HUES64 (cell line): ENCODE data around the gene SCGB1D1.

Experiments
- H3K27ac ChIP-seq: 2 replicates; pipeline ENCODE4 v1.7.0; 2013; ENCODE audit warnings: low read depth, low read length, inconsistent platforms
- H3K27me3 ChIP-seq: 2 replicates; pipeline ENCODE4 v1.6.1; 2013; ENCODE audit warnings: mild to moderate bottlenecking, low read length; ENCODE audit not compliant: insufficient read depth
- H3K36me3 ChIP-seq: 2 replicates; pipeline ENCODE4 v1.6.1; 2013; ENCODE audit warnings: mild to moderate bottlenecking, low read length; ENCODE audit not compliant: insufficient read depth
- H3K4me1 ChIP-seq: 2 replicates; pipeline ENCODE4 v1.6.1; 2013; ENCODE audit warnings: mild to moderate bottlenecking, low read length, moderate library complexity; ENCODE audit not compliant: insufficient read depth
- H3K4me3 ChIP-seq: 2 replicates; pipeline ENCODE4 v1.5.1; 2013; ENCODE audit warnings: mild to moderate bottlenecking, low read length, moderate library complexity
- H3K9ac ChIP-seq: 2 replicates; pipeline ENCODE4 v1.6.1; 2013; ENCODE audit warnings: mild to moderate bottlenecking, low read depth, low read length
- H3K9me3 ChIP-seq: 2 replicates; pipeline ENCODE4 v1.6.1; 2013; ENCODE audit warnings: low read depth, low read length; ENCODE audit not compliant: insufficient read depth
- WGBS: fragments of 150-250, 120-280 bp; methylation state at CpG from one replicate; pipeline ENCODE4 v1.1.7; 2013; ENCODE audit warnings: missing lambda C conversion rate; 5-methylcytosine and 5-hydroxymethylcytosine counted together

SCGB1D1 gene

DNA sequence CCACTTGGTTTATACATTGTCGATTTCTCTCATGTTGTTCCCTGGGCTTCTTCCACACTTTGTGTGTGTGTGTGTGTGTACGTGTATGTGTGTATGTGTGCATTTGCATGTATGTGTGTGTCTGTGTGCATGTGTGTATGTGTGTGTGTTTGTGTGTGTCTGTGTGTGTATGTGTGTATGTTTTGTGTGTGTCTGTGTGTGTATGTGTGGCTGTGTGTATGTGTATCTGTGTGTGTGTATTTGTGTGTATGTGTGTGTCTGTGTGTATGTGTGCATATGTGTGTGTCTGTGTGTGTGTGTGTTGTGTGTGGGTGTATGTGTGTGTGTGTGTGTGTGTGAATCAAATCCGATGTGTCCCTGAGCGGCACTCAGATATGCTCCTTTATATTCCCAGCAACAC lies 47.5 kb downstream of the SCGB1D1 start:
- H3K27ac ChIP-seq = no peak overlapping the region
- H3K4me1 ChIP-seq = no peaks in the 10 kb centered on the region
- WGBS = 58% methylated on average over 3 of the region's 4 CpGs
- H3K4me3 ChIP-seq = no peak overlapping the region
- H3K9ac ChIP-seq = no peak overlapping the region
- no peaks in the 10 kb centered on the region for H3K36me3 ChIP-seq
- no peaks in the 10 kb centered on the region for H3K9me3 ChIP-seq
- no peaks in the 10 kb centered on the region; the same call in 1 of the 2 replicates for H3K27me3 ChIP-seq

DNA sequence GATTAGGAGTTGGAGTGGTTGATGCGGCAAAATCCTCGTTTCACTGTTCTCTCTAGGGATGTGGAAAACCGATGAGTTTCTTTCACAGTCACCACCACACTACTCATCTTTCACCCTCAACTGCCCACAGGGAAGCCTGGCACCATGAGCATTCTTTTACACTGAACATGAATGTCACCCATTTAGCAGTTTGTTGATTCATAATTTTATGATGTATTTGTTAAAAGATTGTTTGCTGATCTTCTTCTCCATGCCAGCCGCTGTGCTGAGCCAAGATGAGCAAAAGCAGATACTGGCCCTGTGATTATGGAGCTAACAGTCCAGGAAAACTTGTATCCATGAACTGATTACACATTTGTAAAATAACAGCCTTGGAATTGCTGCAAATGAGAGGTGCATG lies 48.1 kb downstream of the SCGB1D1 start:
- no peaks in the 10 kb centered on the region for H3K9me3 ChIP-seq
- no peaks in the 10 kb centered on the region for H3K4me1 ChIP-seq
- no peak overlapping the region for H3K9ac ChIP-seq
- H3K27ac ChIP-seq = no peak overlapping the region
- H3K27me3 ChIP-seq = no peaks in the 10 kb centered on the region; the same call in 1 of the 2 replicates
- H3K36me3 ChIP-seq = no peaks in the 10 kb centered on the region
- 92% methylated on average over 4 of the region's 4 CpGs for WGBS
- H3K4me3 ChIP-seq = no peak overlapping the region

DNA sequence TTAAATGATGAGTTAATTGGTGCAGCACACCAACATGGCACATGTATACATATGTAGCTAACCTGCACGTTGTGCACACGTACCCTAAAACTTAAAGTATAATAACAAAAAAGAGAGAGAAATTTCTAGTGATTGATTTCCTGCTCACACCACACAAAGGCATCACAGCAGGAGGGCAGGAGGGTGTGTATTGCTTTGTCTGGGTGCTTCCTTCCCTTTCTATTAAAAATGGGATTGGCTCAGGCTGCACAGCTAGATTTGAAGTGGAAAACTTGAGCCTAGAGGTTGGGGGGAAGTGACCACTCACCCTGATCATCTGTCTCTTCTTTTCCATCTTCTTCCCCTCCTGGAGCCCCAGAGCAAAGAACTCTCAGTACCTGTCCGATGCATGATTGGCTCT lies 51.1 kb downstream of the SCGB1D1 start:
- H3K27ac ChIP-seq = no peak overlapping the region
- H3K27me3 ChIP-seq = no peaks in the 10 kb centered on the region

DNA sequence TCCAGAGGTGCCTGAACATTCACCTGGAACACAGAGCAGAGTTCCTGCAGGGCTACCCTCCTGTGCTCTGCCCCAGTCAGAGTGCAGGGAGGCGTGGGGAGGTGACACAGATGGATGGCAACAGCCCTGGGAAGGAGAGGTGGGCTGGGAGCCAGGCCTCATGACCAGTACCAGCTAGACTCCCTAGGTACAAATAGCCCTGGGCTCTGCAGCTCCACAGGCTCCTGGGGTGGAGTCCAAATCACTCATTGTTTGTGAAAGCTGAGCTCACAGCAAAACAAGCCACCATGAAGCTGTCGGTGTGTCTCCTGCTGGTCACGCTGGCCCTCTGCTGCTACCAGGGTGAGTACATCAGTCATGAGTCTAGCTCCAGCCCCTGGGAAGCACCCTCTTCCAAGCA lies 52.0 kb downstream of the SCGB1D1 start, which contains the start of gene SCGB1D2:
Gene SCGB1D2, plus strand, starts transcription at position 219 of the 400 bp plus-strand sequence. Its CDS starts 69 bp downstream, at position 288.
- H3K27ac ChIP-seq = no peak within 1 kb of the TSS
- H3K36me3 ChIP-seq = no peaks in the 10 kb centered on the region

More for the DNA sequence above, 51.1 kb downstream of the SCGB1D1 start:
- Histone ChIP-seq H3K9ac (no peak overlapping the region), H3K4me1 (no peaks in the 10 kb centered on the region), H3K4me3 (no peak overlapping the region), H3K9me3 (no peaks in the 10 kb centered on the region), H3K36me3 (no peaks in the 10 kb centered on the region)
- 94% methylated on average over 1 of the region's 3 CpGs for WGBS

More for the DNA sequence above, 52.0 kb downstream of the SCGB1D1 start, which contains the start of gene SCGB1D2:
- 44% methylated on average over 3 of the region's 3 CpGs for WGBS
- no peaks in the 10 kb centered on the region for H3K27me3 ChIP-seq
- no peaks in the 10 kb centered on the region for H3K9me3 ChIP-seq
- no peak within 1 kb of the TSS for H3K4me3 ChIP-seq
- H3K4me1 ChIP-seq = no peaks in the 10 kb centered on the region
- H3K9ac ChIP-seq = no peak within 1 kb of the TSS
